HEK293T (cell line): ENCODE data around the gene TBC1D2.

Experiments
- FOXK2 ChIP-seq: fragments of 450-650 bp; IDR thresholded peaks from 2 replicates; pipeline ENCODE4 v1.6.1; 2016; ENCODE audit warnings: mild to moderate bottlenecking
- FOXM1 ChIP-seq: fragments of 450-650 bp; IDR thresholded peaks from 2 replicates; pipeline ENCODE4 v1.6.1; 2017; ENCODE audit warnings: mild to moderate bottlenecking, borderline replicate concordance
- TARDBP ChIP-seq: fragments of 450-650 bp; IDR thresholded peaks from 2 replicates; pipeline ENCODE4 v1.6.1; 2016

- no peak for TF ChIP-seq FOXM1
- TF ChIP-seq FOXK2 = no peak
- no peak for TF ChIP-seq TARDBP
Observed at GRCh38 chr9:98185611-98186171, 69.8 kb downstream of the TBC1D2 start.
